ENCODE results near the gene PI3.

GRCh38 chr20:45181639-45182038, 6.9 kb downstream of the PI3 start:
- TF ChIP-seq CTCF (conservative IDR thresholded peaks at IDR 0.05) (no peak), ZFX (IDR thresholded peaks at IDR 0.05) (no peak)

Data from C4-2B (cell line).